Tibial artery (tissue), 4 donors: ENCODE measurements around the gene ARHGEF19.

Source experiments
- DNase-seq, 2 donors: peaks; one replicate each; pipeline ENCODE4 v3.0.0-alpha.2; 2019
- H3K27ac ChIP-seq, 2 donors: fragments of 200-600 bp; sonication (generic) in 1 of 2; 1 replicate in 1 of 2; 2 replicates in 1 of 2; pipeline ENCODE4 v1.5.1; 2018 to 2019; ENCODE audit warnings: mild to moderate bottlenecking in 1 of 2
- H3K27me3 ChIP-seq, 2 donors: fragments of 200-600 bp; sonication (generic) in 1 of 2; one replicate each; pipeline versions ENCODE4 v1.5.1 to v1.6.0; 2016 to 2019
- H3K36me3 ChIP-seq, 3 donors: fragments of 200-600 bp; sonication (generic) in 2 of 3; one replicate each; pipeline ENCODE4 v1.5.1; 2016 to 2019; ENCODE audit warnings: mild to moderate bottlenecking in 2 of 3
- H3K4me1 ChIP-seq, 4 donors: fragments of 200-600 bp; sonication (generic) in 2 of 4; 1 replicate in 3 of 4; 2 replicates in 1 of 4; pipeline ENCODE4 v1.5.1; 2016 to 2019
- H3K4me3 ChIP-seq, 2 donors: fragments of 200-600 bp; sonication (generic) in 1 of 2; 1 replicate in 1 of 2; 2 replicates in 1 of 2; pipeline ENCODE4 v1.5.1; 2018 to 2019; ENCODE audit warnings: mild to moderate bottlenecking in 2 of 2
- H3K9me3 ChIP-seq, 3 donors: fragments of 200-600 bp; sonication (generic) in 1 of 3; one replicate each; pipeline ENCODE4 v1.5.1; 2016 to 2019
- CTCF ChIP-seq, 2 experiments: fragments of 200-600 bp in 1 of 2; fragments of 450-650 bp in 1 of 2; IDR thresholded peaks; one replicate each; pipeline ENCODE4 v1.5.1; 2017 to 2019; ENCODE audit warnings: antibody characterized with exemption in 2 of 2, mild to moderate bottlenecking in 1 of 2, moderate library complexity in 1 of 2
- intact Hi-C: fragments of 100-400 bp; cut with DNase I; formaldehyde crosslinking; loops from one replicate; pipeline ENCODE4 v1.15.0; 2023; ENCODE audit warnings: low total_unique reads

Gene ARHGEF19

GRCh38 chr1:16149702-16150488 lies 62.6 kb downstream of the ARHGEF19 start:
- H3K4me1 ChIP-seq: peaks cover 0 to 74% (median 58%) of the 10 kb centered on the region in 4 donors
- no peak for TF ChIP-seq CTCF (IDR thresholded peaks at IDR 0.05)
- peak overlapping the region; percentile 29 to 41 for H3K27ac ChIP-seq
- H3K27me3 ChIP-seq: no peaks in the 10 kb centered on the region
- H3K9me3 ChIP-seq: no peaks in the 10 kb centered on the region
- intact Hi-C loops: loop anchor here (5.0 kb wide), 1 partner anchor 37 kb away; no protein-coding TSS in a partner anchor
- H3K36me3 ChIP-seq: peaks cover 0 to 29% (median 19%) of the 10 kb centered on the region in 3 donors
- no peak for DNase-seq
- no peak overlapping the region for H3K4me3 ChIP-seq

GRCh38 chr1:16149146-16149545 lies 63.3 kb downstream of the ARHGEF19 start:
- DNase-seq: no peak
- Histone ChIP-seq H3K27ac (no peak overlapping the region), H3K4me1 (peaks cover 0 to 75% (median 59%) of the 10 kb centered on the region in 4 donors), H3K4me3 (no peak overlapping the region), H3K9me3 (no peaks in the 10 kb centered on the region), H3K27me3 (no peaks in the 10 kb centered on the region), H3K36me3 (peaks cover 0 to 29% (median 19%) of the 10 kb centered on the region in 3 donors)
- TF ChIP-seq CTCF (IDR thresholded peaks at IDR 0.05): no peak
- intact Hi-C loops: no loop called here

- no peak for TF ChIP-seq CTCF (IDR thresholded peaks at IDR 0.05)
- H3K36me3 ChIP-seq: peaks cover 0 to 29% (median 19%) of the 10 kb centered on the region in 3 donors
- no peaks in the 10 kb centered on the region for H3K27me3 ChIP-seq
- no peak for DNase-seq
- no peak overlapping the region for H3K27ac ChIP-seq
- intact Hi-C loops: no loop called here
- H3K9me3 ChIP-seq: no peaks in the 10 kb centered on the region
- H3K4me1 ChIP-seq: peaks cover 0 to 75% (median 55%) of the 10 kb centered on the region in 4 donors
- H3K4me3 ChIP-seq: no peak overlapping the region
Measured at GRCh38 chr1:16148329-16149092, 63.9 kb downstream of the ARHGEF19 start.
